Large intestine (tissue), 3 donors: ENCODE results near the gene TNPO3. TPM values are rescaled to one million over a fixed set of nuclear protein-coding genes. Genes with fewer than 3 reads are reported as not detected.
"Not testable (repeated sequence)": the region's sequence is repeated elsewhere in the genome, so short reads cannot be mapped to it uniquely, and the experiment has no call there.

Experiments
- DNase-seq, 2 donors: peaks; one replicate each; pipeline versions ENCODE4 v3.0.0 to v3.0.0-alpha.2; 2013
- H3K27ac ChIP-seq: one replicate; pipeline ENCODE4 v1.5.1; 2013; ENCODE audit warnings: low read length
- H3K27me3 ChIP-seq: 2 replicates; pipeline ENCODE4 v1.6.1; 2013; ENCODE audit warnings: low read length; ENCODE audit not compliant: control insufficient read depth, insufficient read depth
- H3K36me3 ChIP-seq: 2 replicates; pipeline ENCODE4 v1.6.1; 2013; ENCODE audit warnings: low read length; ENCODE audit not compliant: control insufficient read depth, insufficient read depth
- H3K4me1 ChIP-seq: one replicate; pipeline ENCODE4 v1.6.1; 2013; ENCODE audit warnings: low read length; ENCODE audit not compliant: control insufficient read depth, insufficient read depth
- H3K4me3 ChIP-seq: one replicate; pipeline ENCODE4 v1.5.1; 2013; ENCODE audit warnings: low read length
- H3K9me3 ChIP-seq: one replicate; pipeline ENCODE4 v1.6.1; 2013; ENCODE audit warnings: mild to moderate bottlenecking, low read depth, low read length, moderate library complexity; ENCODE audit not compliant: control insufficient read depth
- WGBS: methylation state at CpG from one replicate; pipeline ENCODE4 v1.1.5; 2013; ENCODE audit warnings: low lambda C conversion rate; ENCODE audit not compliant: insufficient coverage; 5-methylcytosine and 5-hydroxymethylcytosine counted together
- polyA plus RNA-seq: library from polyadenylated mRNA; unstranded; fragments of 120-200 nt; gene quantifications from one replicate; pipeline ENCODE4 v1.2.1, GENCODE V29; 2013

The TNPO3 gene
- polyA plus RNA-seq, 1 donor, result 32.1 TPM

DNA sequence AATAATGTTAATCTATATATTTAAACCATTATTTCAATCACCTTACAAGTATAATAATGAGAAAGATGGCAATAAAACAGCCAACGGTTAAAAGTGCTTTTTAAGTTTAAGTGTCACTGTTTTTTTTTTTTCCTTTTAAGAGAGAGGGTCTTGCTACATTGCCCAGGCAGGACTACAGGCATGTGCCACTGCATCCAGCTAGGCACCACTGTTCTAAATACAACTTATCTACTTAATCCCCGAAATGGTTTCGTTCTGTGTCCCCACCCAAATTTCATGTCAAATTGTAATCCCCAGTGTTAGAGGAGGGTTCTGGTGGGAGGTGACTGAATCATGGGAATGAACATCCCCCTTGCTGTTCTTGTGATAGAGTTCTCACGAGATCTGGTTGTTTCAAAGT, 49.7 kb downstream of the TNPO3 start:
- no peak for DNase-seq
- no peaks in the 10 kb centered on the region for H3K4me1 ChIP-seq
- 100% methylated on average over 1 of the region's 4 CpGs for WGBS
- H3K36me3 ChIP-seq, result peaks cover 32% of the 10 kb centered on the region
- no peak overlapping the region for H3K27ac ChIP-seq
- no peak overlapping the region for H3K4me3 ChIP-seq
- H3K9me3 ChIP-seq, result no peaks in the 10 kb centered on the region
- H3K27me3 ChIP-seq, result no peaks in the 10 kb centered on the region

DNA sequence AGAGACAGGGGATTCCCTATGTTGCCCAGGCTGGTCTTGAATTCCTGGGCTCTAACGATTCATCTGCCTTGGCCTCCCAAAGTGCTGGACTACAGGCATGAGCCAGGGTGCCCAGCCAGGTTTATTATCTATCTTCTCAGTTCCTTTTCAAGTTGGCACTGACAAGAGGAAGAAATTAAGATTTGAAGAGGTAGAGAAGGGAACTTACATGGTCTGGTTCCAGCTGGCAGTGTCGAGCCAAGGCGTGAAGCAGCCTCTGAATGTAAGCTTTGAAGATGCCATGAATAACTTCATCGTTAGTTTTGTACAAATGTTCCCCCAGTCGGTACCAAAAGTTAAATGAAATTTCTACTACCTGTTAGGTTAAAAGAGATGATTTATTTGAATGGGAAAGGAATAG, 57.7 kb downstream of the TNPO3 start:
- Histone ChIP-seq H3K9me3 (no peaks in the 10 kb centered on the region), H3K4me3 (no peak overlapping the region), H3K27ac (no peak overlapping the region), H3K27me3 (no peaks in the 10 kb centered on the region), H3K36me3 (peaks cover 65% of the 10 kb centered on the region), H3K4me1 (no peaks in the 10 kb centered on the region)
- no peak for DNase-seq
- 96% methylated on average over 3 of the region's 5 CpGs for WGBS

DNA sequence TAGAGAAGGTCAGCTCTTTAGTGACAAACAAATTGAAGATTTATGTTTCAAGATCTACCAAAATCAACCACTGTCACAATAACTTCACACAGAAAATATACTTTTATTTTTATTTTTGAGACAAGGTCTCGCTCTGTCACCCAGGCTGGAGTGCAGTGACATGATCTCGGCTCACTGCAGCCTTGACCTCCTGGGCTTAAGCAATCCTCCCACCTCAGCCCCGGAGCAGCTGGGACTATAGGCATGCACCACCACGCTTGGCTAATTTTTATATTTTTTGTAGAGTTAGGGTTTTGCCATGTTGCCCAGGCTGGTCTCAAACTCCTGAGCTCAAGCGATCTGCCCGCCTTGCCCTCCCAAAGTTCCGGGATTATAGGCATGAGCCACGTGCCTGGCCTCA, 60.4 kb downstream of the TNPO3 start:
- not testable (repeated sequence) for H3K4me3 ChIP-seq, H3K27me3 ChIP-seq, H3K27ac ChIP-seq, H3K9me3 ChIP-seq, H3K4me1 ChIP-seq, DNase-seq
- peaks cover 60% of the 10 kb centered on the region for H3K36me3 ChIP-seq
- WGBS, result no CpG with 5 or more reads among the region's 8 CpGs

- Histone ChIP-seq H3K36me3 (peaks cover 53% of the 10 kb centered on the region), H3K4me1 (no peaks in the 10 kb centered on the region), H3K9me3 (no peaks in the 10 kb centered on the region), H3K4me3 (no peak overlapping the region), H3K27ac (no peak overlapping the region), H3K27me3 (no peaks in the 10 kb centered on the region)
- no peak for DNase-seq
- no CpG with 5 or more reads among the region's 2 CpGs for WGBS
Observed at GRCh38 chr7:128993419-128993818, 61.5 kb downstream of the TNPO3 start.

DNA sequence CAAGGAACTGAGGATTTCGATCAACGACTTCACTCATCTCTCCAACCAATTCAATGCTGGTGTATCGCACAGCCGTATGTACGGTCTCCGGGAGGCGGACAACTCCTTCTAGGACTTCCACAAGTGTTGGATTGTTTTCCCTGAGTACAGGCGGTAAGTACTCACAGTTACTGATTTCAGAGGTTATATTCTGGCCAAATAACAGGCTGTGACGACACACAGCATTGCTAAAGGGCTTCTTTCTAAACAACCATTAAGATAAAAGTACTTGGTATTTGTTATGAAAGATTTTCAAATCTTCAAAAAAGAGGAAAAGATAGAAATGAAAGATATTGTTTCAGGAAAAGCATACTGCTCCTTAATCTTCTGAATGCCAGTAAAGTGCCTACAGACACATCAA, 65.0 kb downstream of the TNPO3 start:
- H3K36me3 ChIP-seq, result peaks cover 57% of the 10 kb centered on the region
- no peaks in the 10 kb centered on the region for H3K27me3 ChIP-seq
- no peaks in the 10 kb centered on the region for H3K4me1 ChIP-seq
- WGBS, result 0% methylated on average over 1 of the region's 9 CpGs
- no peak overlapping the region for H3K4me3 ChIP-seq
- H3K9me3 ChIP-seq, result no peaks in the 10 kb centered on the region
- no peak overlapping the region for H3K27ac ChIP-seq
- DNase-seq, result no peak

DNA sequence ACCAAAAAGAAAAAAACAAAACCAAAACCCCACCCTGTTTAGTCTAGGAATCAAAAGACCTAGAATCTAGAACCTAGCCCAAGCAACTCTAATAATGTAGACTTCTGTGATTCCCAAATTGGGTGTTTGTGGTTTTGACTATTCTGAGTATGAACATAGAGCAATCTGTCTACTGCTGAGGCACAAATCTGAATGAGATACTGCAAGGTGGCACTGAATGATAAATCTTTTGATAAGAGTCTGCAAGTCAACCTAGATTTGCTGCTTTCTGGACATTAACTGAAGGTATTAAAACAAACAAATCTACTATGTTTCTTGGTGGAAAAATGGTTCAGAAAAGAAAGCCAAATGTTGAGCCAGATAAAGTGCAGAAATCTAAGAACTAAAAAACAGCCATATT, 66.5 kb downstream of the TNPO3 start:
- Histone ChIP-seq H3K4me1 (no peaks in the 10 kb centered on the region), H3K36me3 (peaks cover 55% of the 10 kb centered on the region), H3K9me3 (no peaks in the 10 kb centered on the region), H3K27me3 (no peaks in the 10 kb centered on the region), H3K4me3 (no peak overlapping the region), H3K27ac (no peak overlapping the region)
- DNase-seq, result no peak

GRCh38 chr7:128986609-128987008, 68.3 kb downstream of the TNPO3 start:
- Histone ChIP-seq H3K27me3 (no peaks in the 10 kb centered on the region), H3K36me3 (peaks cover 64% of the 10 kb centered on the region), H3K9me3 (no peaks in the 10 kb centered on the region), H3K4me1 (no peaks in the 10 kb centered on the region), H3K4me3 (no peak overlapping the region), H3K27ac (no peak overlapping the region)
- WGBS, result 92% methylated on average over 2 of the region's 3 CpGs
- no peak for DNase-seq

- H3K36me3 ChIP-seq, result peaks cover 66% of the 10 kb centered on the region
- no peak overlapping the region for H3K27ac ChIP-seq
- no peaks in the 10 kb centered on the region for H3K4me1 ChIP-seq
- H3K9me3 ChIP-seq, result no peaks in the 10 kb centered on the region
- no peaks in the 10 kb centered on the region for H3K27me3 ChIP-seq
- H3K4me3 ChIP-seq, result no peak overlapping the region
- DNase-seq, result no peak
Observed at GRCh38 chr7:128985660-128986059, 69.3 kb downstream of the TNPO3 start.

DNA sequence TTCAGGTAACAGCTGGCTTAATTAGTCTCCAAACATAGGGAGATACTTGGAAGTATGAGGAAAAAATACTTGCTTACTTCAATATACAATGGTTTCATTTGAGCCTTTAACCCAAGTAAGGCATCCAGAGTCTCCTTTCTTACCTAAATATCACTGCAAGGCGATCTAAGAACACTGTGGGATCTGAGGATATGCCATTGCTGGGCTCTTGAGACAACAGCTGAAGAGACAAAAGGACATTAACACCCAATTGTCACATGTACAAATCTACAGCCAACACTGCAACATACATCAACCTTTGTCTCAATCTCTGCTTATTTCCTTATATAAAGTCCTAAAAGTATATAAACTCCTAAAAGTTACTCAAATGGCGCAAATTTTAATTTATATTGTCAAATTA, 72.8 kb downstream of the TNPO3 start:
- Histone ChIP-seq H3K27ac (no peak overlapping the region), H3K9me3 (no peaks in the 10 kb centered on the region), H3K4me1 (no peaks in the 10 kb centered on the region), H3K4me3 (no peak overlapping the region), H3K27me3 (no peaks in the 10 kb centered on the region), H3K36me3 (peaks cover 77% of the 10 kb centered on the region)
- WGBS, result no CpG with 5 or more reads among the region's 2 CpGs
- no peak for DNase-seq

- WGBS, result 93% methylated on average over 4 of the region's 7 CpGs
- DNase-seq, result no peak
- Histone ChIP-seq H3K4me3 (no peak overlapping the region), H3K27me3 (no peaks in the 10 kb centered on the region), H3K9me3 (no peaks in the 10 kb centered on the region), H3K27ac (no peak overlapping the region), H3K36me3 (peaks cover 74% of the 10 kb centered on the region), H3K4me1 (no peaks in the 10 kb centered on the region)
Observed at GRCh38 chr7:128974241-128974934, 80.5 kb downstream of the TNPO3 start.

DNA sequence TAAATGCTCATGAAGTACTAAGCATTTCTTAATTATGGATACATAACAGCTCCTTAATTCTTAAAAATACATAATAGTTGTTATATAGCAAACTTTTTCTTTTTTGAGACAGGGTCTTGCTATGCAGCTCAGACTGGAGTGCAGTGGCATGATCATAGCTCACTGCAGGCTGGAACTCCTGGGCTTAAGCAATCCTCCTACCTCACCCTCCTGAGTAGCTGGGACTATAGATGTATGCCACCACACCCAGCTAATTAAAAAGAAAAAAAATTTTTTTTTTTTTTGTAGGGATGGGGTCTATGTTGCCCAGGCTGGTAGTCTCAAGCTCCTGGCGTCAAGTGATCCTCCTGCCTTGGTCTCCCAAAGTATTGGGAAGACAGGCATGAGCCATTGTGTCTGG, 86.3 kb downstream of the TNPO3 start:
- Histone ChIP-seq H3K4me1 (no peaks in the 10 kb centered on the region), H3K27ac (no peak overlapping the region), H3K9me3 (no peaks in the 10 kb centered on the region), H3K36me3 (peaks cover 63% of the 10 kb centered on the region), H3K4me3 (no peak overlapping the region), H3K27me3 (no peaks in the 10 kb centered on the region)
- no peak for DNase-seq
- no CpG with 5 or more reads among the region's 1 CpG for WGBS
